ENCODE results near the gene SERPINH1. TPM values are rescaled to one million over a fixed set of nuclear protein-coding genes. Genes with fewer than 3 reads are reported as not detected.

SERPINH1 gene
- total RNA-seq (2022; extraction: Qiagen RNA extraction): 80.0 to 90.3 TPM (median 86.9 TPM) in 5 replicates

GRCh38 chr11:75562048-75562835 is at the start of gene SERPINH1:
TSS of gene SERPINH1 (plus strand) at chr11:75562253. CDS start at chr11:75566350, 4,097 bp downstream.

GRCh38 chr11:75525433-75526191 is 36.4 kb upstream of the SERPINH1 start, which contains the start of gene GDPD5:
TSS of gene GDPD5 (minus strand) at chr11:75525941. CDS start at chr11:75477735, 48,206 bp downstream.

Other genes with a start within 250 kb of the SERPINH1 start
- 10.3 to 19.3 TPM (median 17.6 TPM) in 5 replicates for gene ARRB1, start 210.6 kb upstream of the SERPINH1 start, total RNA-seq (2022; extraction: Qiagen RNA extraction)
- 3,265 to 4,666 TPM (median 3,450 TPM) in 5 replicates for gene RPS3, start 162.7 kb upstream of the SERPINH1 start, total RNA-seq (2022; extraction: Qiagen RNA extraction)
- gene KLHL35, start 129.1 kb upstream of the SERPINH1 start, total RNA-seq (2022; extraction: Qiagen RNA extraction): 0.82 to 1.5 TPM (median 0.89 TPM) in 5 replicates
- 11.8 to 15.2 TPM (median 12.6 TPM) in 5 replicates for gene GDPD5, start 36.3 kb upstream of the SERPINH1 start, total RNA-seq (2022; extraction: Qiagen RNA extraction)
- gene MAP6, start 106.8 kb downstream of the SERPINH1 start, total RNA-seq (2022; extraction: Qiagen RNA extraction): 1.1 to 2.1 TPM (median 2.1 TPM) in 5 replicates
- gene MOGAT2, start 155.6 kb downstream of the SERPINH1 start, total RNA-seq (2022; extraction: Qiagen RNA extraction): not detected in 5 replicates
- gene DGAT2, start 206.5 kb downstream of the SERPINH1 start, total RNA-seq (2022; extraction: Qiagen RNA extraction): 1.2 to 2.1 TPM (median 1.6 TPM) in 5 replicates

Data from A549 treated with Hydrocortisone at 1 μM for 4 hours (cell line).